ENCODE measurements around the gene FBXW4.

Gene FBXW4

DNA sequence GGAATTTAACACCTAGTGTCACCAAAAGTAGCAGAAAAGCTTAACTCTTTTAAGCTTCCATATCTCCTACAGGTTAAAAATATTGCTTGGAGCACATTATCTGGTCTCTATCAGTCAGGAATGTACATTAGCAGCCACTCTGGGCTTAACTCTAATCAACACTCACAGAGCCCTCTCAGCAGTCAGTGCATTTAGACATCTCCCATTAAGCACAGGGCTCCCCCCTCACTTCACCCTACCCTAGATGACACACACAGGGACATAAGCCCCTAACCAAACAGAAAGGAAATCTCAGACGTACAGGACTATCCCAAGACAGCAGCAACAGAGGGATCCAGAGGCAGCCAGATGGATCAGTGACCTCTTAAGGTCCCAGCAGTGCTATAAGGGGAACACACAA, 26.4 kb downstream of the FBXW4 start:
- no peak for DNase-seq
- H3K9me3 ChIP-seq = no peaks in the 10 kb centered on the region
- H3K4me1 ChIP-seq = peaks cover 0 to 10% (median 7%) of the 10 kb centered on the region in 4 donors
- TF ChIP-seq, protein P1, sequence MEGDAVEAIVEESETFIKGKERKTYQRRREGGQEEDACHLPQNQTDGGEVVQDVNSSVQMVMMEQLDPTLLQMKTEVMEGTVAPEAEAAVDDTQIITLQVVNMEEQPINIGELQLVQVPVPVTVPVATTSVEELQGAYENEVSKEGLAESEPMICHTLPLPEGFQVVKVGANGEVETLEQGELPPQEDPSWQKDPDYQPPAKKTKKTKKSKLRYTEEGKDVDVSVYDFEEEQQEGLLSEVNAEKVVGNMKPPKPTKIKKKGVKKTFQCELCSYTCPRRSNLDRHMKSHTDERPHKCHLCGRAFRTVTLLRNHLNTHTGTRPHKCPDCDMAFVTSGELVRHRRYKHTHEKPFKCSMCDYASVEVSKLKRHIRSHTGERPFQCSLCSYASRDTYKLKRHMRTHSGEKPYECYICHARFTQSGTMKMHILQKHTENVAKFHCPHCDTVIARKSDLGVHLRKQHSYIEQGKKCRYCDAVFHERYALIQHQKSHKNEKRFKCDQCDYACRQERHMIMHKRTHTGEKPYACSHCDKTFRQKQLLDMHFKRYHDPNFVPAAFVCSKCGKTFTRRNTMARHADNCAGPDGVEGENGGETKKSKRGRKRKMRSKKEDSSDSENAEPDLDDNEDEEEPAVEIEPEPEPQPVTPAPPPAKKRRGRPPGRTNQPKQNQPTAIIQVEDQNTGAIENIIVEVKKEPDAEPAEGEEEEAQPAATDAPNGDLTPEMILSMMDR (IDR thresholded peaks at IDR 0.05) = no peak
- peaks cover 69 to 95% (median 86%) of the 10 kb centered on the region in 3 donors for H3K36me3 ChIP-seq
- H3K27me3 ChIP-seq = no peaks in the 10 kb centered on the region
- intact Hi-C loops (cut with DNase I; ENCODE audit: low total_unique reads) = no loop called here
- no peak overlapping the region for H3K4me3 ChIP-seq
- H3K27ac ChIP-seq = no peak overlapping the region

- Histone ChIP-seq H3K27ac (no peak overlapping the region), H3K27me3 (no peaks in the 10 kb centered on the region), H3K4me1 (no peaks in the 10 kb centered on the region), H3K36me3 (peaks cover 54 to 94% (median 87%) of the 10 kb centered on the region in 3 donors), H3K9me3 (no peaks in the 10 kb centered on the region), H3K4me3 (no peak overlapping the region)
- DNase-seq = no peak
- intact Hi-C loops (cut with DNase I; ENCODE audit: low total_unique reads) = no loop called here
- TF ChIP-seq, protein P1 (IDR thresholded peaks at IDR 0.05) = no peak
Measured at GRCh38 chr10:101666083-101666482, 28.9 kb downstream of the FBXW4 start.

GRCh38 chr10:101663097-101663496, 31.9 kb downstream of the FBXW4 start:
- H3K36me3 ChIP-seq = peaks cover 49 to 94% (median 85%) of the 10 kb centered on the region in 3 donors
- no peak overlapping the region for H3K4me3 ChIP-seq
- H3K9me3 ChIP-seq = no peaks in the 10 kb centered on the region
- intact Hi-C loops (cut with DNase I; ENCODE audit: low total_unique reads) = no loop called here
- H3K27ac ChIP-seq = no peak overlapping the region
- no peaks in the 10 kb centered on the region for H3K4me1 ChIP-seq
- no peak for DNase-seq
- TF ChIP-seq, protein P1 (IDR thresholded peaks at IDR 0.05) = no peak
- no peaks in the 10 kb centered on the region for H3K27me3 ChIP-seq

DNA sequence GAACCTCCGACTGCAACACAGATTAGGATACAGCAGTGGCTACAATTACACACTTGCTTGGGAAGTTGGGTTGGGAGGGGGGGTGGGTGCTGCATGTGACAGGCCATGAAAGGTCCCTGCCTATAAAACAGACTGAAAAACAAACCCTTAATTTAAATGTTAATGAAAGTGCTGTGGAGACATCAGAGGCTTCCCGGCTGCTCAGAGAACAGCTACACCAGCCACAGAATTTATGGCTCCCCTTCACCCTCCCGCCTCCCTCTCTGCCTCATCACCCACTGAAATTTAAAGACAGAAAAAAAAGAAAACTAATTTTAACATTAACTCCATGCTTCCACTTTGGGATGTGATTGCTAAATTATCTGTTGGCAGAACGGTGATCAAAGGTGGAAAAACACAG, 34.7 kb downstream of the FBXW4 start:
- Histone ChIP-seq H3K4me3 (no peak overlapping the region), H3K27ac (no peak overlapping the region), H3K36me3 (peaks cover 55 to 94% (median 81%) of the 10 kb centered on the region in 3 donors), H3K4me1 (no peaks in the 10 kb centered on the region), H3K9me3 (no peaks in the 10 kb centered on the region), H3K27me3 (no peaks in the 10 kb centered on the region)
- DNase-seq = no peak
- intact Hi-C loops (cut with DNase I; ENCODE audit: low total_unique reads) = no loop called here
- TF ChIP-seq, protein P1 (IDR thresholded peaks at IDR 0.05) = no peak

GRCh38 chr10:101658975-101659374, 36.0 kb downstream of the FBXW4 start:
- DNase-seq = no peak
- peaks cover 50 to 90% (median 73%) of the 10 kb centered on the region in 3 donors for H3K36me3 ChIP-seq
- TF ChIP-seq, protein P1 (IDR thresholded peaks at IDR 0.05) = no peak

DNA sequence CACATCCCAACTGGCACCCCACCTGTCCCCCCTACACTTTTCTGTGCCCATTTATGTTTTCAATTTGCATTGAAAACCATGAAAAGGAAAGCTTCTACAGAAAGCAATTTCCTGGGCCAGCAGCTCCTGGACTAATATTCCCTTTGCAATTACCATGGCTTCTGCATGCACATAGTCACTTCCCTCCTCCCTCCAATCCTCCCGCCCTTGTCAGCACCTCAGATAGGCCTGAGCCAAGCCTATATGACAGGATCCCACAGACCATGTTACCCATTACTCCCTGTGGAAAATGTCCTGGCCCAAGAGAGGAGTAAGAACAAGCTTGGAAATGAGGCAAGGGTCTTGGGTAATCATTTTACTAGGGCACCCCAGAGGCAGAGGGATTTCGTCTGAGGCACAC, 38.1 kb downstream of the FBXW4 start:
- no peaks in the 10 kb centered on the region for H3K9me3 ChIP-seq
- TF ChIP-seq, protein P1 (IDR thresholded peaks at IDR 0.05) = no peak
- no peaks in the 10 kb centered on the region for H3K4me1 ChIP-seq
- H3K27me3 ChIP-seq = no peaks in the 10 kb centered on the region
- H3K4me3 ChIP-seq = no peak overlapping the region
- no peak for DNase-seq
- intact Hi-C loops (cut with DNase I; ENCODE audit: low total_unique reads) = no loop called here
- peaks cover 42 to 79% (median 53%) of the 10 kb centered on the region in 3 donors for H3K36me3 ChIP-seq
- H3K27ac ChIP-seq = no peak overlapping the region

More at GRCh38 chr10:101658975-101659374, 36.0 kb downstream of the FBXW4 start:
- no peak overlapping the region for H3K4me3 ChIP-seq
- H3K9me3 ChIP-seq = no peaks in the 10 kb centered on the region
- no peak overlapping the region for H3K27ac ChIP-seq
- intact Hi-C loops (cut with DNase I; ENCODE audit: low total_unique reads) = no loop called here
- no peaks in the 10 kb centered on the region for H3K27me3 ChIP-seq
- no peaks in the 10 kb centered on the region for H3K4me1 ChIP-seq

Data from tibial artery (tissue), 4 donors.